Stromal cell of bone marrow (primary cell): Measurements from ENCODE around the gene LCTL.
A peak's percentile ranks its signal among the peaks of the same experiment; 100 is the strongest.
"Not testable (repeated sequence)": the region's sequence is repeated elsewhere in the genome, so short reads cannot be mapped to it uniquely, and the experiment has no call there.

ENCODE experiments used
- DNase-seq: peaks from one replicate; pipeline ENCODE4 v3.0.0-alpha.2; 2012; ENCODE audit warnings: low read depth

LCTL gene

DNA sequence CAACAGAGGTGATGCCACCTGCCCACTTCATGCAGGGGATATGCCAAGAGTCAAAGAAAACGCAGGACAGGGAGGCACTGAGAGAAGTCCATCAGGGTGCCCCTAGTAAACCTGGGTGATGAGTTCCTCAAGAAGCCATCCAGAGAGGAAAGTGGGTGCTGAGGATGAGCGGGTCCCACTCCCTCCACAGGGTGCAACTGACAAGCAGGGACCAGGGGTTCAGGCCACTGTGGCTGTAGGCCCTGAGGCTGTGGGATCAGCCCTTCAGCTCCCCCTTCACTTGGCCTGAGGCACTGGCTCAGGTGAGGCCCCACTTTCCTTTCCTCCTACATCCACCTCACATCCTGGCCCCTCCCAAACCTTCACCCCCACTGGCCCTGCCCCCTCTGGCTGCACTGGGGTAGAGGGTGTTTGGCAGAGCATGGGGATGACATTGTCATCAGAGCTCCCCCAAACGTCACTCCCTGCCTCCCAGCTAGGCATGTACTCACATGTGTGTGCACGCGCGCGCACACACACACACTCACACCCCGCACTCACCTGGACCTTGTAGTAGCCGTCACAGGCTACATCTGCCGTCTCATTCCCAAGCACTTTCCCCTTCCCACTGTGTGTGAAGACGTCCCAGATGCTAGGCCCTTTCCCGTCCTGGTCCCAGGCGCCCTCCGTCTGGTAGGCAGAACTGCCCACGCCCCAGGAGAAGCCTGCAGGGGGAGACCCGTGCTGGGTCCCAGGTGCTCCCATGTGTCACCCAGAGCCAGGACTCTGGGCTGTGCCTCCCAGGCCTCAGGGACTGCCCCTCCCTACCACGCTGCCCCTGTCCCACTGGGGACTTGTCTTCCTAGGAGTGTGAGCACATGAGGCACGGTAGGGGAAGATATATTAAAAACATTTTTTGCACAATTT, 1.4 kb downstream of the LCTL start:
- DNase-seq, result no peak

DNA sequence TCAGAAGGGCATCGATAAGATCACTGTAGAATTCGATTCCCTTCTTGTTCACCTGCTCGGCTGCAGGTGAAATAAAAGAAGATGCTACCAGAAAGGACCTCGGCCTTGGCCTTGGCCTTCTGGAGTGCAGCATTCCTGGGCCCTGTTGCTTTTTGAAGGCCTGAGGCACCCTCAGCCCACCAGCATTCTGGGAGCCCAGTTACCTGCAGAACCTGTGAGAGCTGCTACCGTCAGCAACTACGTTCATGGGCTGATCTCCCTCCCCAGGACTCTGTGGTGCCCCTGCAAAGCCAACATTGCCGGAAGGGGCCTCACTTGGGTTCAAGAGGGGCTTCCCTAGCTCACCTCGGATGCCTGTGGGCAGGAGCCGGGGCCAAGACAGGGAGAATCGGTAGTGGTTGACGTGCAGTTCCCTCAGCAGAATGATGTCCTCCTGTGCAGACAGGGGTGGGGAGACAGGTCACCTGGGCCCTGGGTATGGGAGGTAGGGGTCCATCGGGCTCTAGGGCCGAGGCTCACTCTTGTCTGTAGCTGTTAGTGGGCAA, 2.2 kb downstream of the LCTL start:
- DNase-seq, result no peak

DNA sequence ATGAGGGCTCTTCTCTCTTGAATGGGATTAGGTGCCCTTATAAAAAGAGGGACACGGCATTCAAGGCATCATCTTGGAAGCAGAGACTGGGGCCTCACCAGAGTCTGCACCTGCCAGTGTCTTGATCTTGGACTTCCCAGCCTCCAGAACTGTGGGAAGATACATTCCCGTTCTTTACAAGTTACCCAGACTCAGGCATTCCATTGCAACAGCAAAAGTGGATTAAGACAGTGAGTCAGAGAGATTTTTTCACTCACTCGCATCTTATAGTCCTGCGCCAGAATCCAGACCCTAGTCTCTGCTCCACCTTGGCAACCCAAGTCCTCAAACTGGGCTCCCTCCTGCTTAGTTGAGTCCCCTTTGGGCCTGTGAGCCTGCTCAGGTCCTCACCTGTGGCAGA, 2.7 kb downstream of the LCTL start:
- no peak for DNase-seq

DNA sequence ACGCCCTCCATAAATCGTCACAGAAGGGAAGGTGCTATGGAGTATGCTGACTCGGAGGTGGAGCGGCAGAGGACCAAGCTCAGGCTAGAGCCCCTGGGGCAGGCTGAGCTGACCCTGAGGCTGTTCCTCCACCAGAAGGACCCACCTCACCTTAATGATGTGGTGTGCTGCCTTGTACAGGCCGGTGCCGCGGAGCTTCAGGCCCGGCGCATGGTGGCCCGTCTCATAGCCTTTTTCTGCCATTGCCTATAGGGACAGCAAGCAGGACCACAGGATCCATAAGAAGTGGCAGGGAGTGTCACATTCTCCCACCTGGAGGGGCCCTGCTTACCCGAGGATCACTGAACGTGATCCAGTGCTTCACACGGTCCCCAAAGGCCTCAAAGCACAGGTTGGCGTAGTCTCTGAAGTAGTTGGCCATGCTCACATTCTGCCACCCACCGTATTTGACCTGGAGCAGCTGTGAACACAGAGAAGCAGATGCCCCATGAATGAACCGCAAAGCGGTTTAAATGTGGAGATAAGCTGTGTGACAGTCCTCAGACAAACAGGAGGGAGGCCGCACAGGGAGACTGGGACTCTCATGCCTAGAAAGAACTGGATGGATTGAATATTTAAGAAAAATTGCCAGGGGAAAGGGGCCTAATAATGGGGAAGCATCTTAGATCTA, 4.8 kb downstream of the LCTL start:
- no peak for DNase-seq

DNA sequence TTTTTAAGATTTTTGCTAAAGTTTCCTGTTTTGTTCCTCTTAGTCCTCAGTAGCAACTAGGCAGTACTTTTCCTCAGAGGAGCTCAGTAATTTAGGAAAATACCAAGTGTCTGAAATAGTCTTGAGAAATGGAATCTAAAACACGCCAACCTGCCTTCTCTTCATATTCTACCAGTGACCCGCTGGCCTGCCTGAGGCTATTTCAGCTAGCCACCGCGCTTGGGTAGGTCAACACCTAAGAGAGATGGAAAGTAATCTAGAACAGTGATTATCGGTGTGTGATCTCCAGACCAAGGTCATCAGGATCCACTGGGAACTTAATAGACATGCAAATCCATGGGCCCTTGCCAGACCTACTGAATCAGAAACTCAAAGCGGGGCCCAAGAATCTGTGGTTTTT, 7.5 kb downstream of the LCTL start:
- no peak for DNase-seq

DNA sequence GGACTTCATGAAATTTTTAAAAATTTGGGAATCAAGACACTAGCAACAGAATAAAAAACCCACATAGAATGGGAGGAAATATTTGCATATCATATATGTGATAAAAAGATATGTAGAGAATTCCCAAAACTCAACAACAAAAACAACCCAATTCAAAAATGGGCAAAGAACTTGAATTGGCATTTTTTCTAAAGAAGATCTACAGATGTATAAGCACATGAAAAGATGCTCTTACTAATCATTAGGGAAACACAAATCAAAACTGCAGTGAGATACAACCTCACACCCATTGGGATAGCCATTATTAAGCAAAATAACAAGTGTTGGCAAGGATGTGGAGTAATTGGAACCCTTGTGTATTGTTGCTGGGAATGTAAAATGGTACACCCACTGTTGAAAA, 10.1 kb downstream of the LCTL start:
- no peak for DNase-seq

DNA sequence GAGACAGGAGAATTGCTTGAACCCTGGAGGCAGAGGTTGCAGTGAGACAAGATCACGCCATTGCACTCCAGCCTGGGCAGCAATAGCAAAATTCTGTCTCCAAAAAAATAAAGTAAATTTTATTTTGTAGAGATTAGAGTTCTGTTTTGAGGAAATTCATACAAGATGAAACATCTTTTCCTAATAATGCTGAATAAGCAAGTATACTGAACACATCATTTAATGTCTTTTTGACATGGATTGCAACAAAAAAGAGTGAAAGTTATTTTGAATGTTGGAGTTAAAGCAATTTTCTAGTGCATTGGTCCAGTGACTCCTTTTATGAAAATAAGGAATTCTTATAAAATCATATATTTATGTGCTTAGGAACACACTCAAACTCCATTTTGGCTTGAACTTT, 20.5 kb downstream of the LCTL start:
- no peak for DNase-seq

DNA sequence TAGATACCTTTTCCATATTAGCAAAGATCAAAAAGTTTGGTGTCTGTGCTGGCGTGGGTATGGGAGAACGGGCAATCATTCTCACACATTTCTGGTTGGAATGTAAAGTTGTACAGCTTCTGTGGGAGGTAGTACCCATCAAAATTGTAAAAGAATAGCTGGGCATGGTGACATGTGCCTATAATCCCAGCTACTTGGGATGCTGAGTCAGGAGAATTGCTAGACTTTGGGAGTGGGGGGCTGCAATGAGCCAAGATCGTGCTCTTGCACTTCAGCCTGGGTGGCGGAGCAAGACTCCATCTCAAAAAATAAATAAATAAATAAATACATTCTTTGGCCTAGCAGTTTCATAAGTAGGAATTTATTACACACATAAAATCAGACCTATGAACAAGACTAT, 22.9 kb downstream of the LCTL start:
- no peak for DNase-seq

DNA sequence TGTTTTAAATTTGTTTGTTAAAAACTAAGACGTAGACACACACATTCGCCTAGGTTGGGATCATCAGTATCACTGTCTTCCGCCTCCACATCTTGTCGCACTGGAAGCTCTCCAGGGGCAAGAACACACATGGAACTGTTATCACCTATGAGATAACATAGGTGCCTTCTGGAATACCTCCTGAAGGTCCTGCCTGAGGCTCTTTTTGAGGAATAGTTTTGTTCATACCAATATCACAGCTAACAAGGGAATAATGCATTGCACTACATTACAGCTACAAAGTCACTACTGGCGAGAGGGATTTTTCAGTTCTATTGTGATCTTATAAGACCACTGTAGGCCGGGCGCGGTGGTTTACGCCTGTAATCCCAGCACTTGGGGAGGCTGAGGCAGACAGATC, 30.7 kb downstream of the LCTL start:
- DNase-seq, result no peak

DNA sequence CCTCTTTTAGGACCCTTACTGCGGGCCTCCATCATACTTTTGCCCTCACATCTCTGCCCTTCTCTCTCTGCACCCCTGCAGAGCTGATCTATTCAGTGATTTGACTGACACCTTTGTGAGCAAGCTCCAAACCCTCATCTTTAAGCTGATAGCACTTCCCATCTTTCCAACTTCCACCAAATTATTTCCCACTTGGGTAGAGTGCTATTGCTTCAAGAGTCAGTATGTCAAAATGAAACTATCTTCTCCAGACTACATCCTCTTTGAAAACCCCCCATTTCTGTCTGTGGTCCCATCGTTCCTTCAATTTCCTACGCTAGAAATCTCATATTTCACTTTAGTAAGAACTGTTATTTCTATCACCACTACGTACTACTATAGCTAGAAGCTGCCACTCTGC, 41.0 kb downstream of the LCTL start:
- no peak for DNase-seq

DNA sequence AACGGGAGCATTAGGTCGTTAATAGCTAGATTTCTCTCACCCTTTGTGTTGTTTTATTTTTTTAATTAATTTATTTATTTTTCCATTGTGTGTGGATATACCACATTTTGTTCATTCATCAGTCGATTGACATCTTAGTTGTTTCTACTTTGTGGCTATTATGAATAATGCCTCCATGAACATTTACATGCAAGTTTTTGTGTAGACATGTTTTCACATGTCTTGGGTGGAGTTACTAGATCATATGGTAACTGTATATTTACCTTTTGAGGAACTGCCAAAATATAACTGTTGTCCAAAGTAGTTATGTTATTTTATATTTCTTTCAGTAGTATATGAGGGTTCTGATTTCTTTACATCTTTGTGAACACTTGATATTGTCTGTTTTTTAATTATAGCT, 41.9 kb downstream of the LCTL start:
- DNase-seq, result no peak

DNA sequence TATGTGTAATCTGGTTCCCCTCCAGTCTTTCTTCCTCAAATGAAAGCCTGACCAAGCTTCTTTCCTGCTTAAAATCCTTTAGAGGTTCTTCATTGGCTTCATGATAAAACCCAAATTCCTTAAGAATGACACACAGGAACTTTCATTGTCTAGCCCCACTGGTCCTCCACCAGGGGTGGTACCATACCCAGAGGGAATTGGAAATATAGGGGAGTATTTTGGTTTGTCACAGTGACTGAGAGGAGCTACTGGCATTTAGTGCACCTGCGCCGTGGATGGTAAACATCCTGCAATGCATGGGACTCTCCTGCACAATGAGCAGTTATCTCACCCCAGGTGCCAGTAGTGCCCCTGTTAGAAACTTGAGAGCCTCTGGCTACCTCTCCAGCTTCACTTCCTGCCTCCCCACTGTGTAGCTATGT, 49.9 kb downstream of the LCTL start:
- DNase-seq, result no peak

DNA sequence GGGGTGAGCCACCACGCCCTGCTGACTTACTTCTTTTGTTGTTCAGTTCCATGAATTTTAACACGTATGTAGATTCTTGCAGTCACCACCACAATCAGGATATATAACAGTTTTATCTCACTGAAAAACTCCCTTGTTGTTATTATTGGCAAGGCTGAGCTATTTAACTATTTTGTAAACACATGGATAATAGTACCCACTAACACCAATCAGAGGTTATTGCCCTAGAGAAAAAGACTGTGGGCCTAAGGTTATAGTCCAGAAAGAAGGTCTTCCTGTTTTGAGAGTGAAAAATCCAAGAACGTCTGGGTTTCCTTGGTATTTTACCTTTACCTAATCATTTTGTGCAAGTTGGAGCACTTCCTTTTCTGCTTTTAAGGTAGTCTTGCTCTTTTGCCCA, 51.2 kb downstream of the LCTL start:
- no peak for DNase-seq

DNA sequence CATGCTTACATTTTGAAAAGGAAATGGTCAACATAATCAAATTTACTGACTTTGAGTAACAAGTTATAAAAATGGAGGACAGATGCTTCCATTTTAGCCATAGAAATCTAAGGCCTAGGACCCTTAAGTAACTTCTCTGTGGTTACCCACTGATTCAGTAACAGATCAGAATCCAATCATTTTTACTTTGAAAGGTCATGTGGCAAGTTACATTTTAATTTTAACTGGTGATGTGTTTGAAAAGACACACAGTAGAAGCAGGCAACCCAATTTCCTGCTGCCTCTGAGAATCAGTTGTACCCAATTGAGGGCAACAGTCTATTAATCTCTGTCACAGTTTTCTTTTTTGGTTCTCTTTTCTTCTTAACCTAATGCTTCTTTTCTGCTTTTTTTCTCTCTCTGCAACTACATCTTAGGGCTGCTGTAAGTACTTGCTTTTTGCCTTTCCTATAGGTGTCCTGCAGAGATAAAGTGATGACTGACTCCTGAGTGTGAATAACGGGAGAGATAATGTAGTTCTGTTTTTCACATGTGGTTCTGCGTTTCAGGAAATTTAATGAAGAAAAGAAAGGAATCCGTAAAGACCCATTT, 57.4 kb downstream of the LCTL start:
- no peak for DNase-seq

DNA sequence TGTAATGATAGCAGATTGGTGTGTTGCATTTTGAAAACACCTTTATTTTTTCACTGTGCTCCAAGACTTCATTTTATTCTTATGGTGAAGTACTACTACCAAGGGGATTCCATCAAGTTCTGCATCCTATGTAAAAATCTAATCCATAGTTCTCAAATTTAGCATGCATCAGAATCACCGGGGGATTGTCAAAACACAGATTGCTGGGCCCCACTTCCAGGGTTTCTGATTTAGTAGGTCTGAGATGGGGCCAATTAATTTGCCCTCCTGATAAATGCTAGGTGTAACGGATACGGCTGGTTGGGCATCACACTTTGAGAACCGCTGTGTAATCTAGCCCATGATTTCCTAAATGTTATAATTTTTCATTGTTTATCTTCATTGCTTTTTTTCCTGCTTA, 60.0 kb downstream of the LCTL start:
- no peak for DNase-seq

DNA sequence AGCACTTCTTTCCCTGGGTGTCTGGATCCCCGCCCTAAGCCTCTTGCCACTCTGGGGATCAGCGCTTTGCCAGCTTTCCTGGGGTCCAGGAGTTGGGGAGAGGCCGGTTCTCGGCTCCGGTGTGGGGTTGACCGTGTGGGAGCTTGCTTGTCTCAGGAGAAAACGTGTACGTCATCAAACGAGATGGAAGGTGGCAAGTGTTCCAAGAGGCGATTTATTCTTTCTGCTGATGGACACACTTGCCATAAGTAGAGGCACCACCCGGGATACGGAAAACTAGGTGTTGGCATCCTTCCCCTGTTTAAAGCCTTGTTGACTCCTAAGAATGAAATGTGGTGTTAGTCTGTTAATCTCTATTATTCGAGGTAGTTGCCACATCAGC, 60.4 kb downstream of the LCTL start:
- no peak for DNase-seq

DNA sequence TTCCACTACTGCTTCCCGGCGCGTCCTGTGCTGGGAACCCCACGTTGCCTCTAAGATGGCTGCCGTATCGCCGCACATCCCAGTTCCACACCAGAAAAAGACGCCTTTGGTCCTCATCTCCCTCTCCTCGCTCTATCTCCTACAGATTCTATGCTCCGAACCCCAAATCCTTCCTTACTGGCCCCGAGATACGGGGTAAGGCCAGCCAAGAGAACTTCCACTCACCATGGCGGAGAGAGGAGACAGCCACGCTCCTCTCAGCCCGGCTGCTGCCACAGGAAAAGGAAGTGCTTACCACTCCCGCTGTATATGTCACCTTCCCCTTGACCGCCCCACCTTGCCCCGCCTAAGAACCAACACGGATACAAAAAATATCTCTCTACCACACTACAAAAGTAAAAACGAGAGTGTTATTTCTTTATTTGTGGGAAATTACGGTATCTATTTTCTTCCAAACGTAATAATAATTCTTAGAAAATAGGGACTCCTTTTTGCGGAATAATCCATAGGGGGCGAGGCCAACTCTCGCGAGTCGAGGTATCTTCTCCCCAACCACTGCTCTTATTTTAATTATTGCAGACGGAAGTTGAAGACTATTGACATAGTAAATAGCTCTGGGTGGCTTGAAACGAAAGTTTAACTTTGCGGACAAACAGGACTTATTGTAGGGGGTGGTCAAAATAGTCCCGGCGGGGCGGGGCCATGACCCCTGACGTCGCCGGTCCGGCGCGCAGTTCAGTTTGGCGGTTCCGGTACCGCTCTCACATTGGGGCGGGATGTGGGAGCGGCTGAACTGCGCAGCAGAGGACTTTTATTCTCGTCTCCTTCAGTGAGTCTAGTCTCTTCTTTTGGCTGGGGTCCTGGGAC, 61.0 kb downstream of the LCTL start, which contains the start of the genes RPL4 and ZWILCH:
TSS of gene RPL4 (minus strand) at position 293 of the 867 bp plus-strand sequence. CDS start at position 228, 65 bp downstream.
TSS of gene ZWILCH (plus strand) at position 764 of the 867 bp plus-strand sequence. CDS start at position 777, 13 bp downstream.
- DNase-seq, result peak; percentile 74

DNA sequence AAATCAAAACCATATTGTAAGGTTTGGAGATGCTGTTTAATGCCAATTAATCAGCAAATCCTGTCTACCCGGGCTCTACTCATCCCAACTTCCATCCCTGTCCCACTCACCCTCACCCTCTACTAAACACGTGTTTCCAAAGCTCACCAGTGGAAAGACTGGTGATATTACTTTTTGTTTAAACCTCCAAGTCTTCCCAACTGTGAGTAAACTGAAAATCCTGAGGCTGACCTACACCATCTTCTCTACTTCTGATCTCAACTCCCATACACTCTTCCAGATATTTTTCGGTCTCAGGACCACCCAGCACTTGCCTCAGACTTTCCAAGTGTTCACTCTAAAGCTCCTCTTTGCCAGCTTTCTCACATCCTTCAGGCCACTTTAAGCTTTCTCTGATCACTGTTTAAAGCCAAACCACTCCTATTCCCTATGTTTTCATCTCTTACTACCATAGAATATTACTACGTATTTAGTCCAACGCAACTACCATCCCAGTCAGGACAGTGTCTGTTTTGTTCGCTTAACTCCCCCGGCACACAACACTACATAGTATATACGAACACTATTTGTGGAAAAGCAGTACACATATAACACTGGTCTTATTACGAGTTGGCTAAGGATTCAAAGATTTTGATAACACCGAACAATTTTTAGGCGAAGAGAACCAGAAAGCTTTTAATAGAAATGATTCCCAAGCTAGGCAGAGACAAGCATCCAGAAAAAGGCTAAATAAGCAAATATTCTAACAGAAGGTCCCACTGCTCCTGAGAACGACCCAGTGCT, 61.8 kb downstream of the LCTL start:
- DNase-seq, result no peak

DNA sequence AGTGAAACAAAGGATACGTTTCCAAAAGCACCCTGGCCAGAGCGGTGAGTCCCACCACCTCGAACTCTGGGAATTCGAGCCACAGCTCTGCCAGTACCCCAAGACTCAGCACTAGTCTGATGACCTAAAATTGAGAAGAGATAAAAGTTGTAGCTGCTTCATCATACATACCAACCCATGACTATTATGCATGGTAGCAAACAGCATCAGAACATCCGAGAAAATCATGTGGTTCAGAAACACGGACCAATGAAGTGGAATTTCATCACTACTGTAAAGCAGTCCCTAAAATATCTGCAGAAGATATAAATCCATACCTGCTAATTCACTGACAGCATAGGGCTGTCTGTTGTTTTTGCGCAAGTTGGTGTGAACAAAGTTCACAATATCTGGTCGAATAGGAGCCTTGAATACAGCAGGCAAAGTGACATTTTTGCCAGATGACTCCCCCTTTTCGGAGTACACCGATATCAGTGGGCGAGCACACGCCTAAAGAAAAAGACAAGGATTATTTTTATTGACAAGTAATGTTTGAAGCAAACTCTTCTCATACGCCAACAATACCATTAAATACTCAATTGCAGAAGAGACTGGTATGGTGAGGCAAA, 62.7 kb downstream of the LCTL start:
- DNase-seq, result not testable (repeated sequence)

DNA sequence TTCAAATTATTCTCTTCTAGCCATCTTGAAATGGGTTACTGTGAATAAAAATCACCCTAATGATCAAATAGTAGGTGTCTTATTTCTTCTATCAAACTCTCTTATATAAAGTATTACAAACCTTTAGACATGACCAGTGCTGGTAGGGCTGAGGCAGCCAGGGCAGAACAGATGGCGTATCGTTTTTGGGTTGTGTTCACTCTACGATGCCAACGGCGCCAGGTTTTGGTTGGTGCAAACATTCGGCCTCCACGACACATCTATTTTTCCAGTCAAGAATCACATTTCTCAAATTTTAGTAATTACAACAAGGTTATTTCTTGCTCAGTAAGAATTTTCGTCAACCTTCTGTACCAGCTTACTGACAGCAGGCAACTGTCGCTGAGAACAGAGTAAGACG, 63.3 kb downstream of the LCTL start:
- no peak for DNase-seq
